ENCODE data around the gene KDM2B. TPM values are rescaled to one million over a fixed set of nuclear protein-coding genes. Genes with fewer than 3 reads are reported as not detected.

KDM2B gene
- total and polyA plus RNA-seq, 2 donors (not counting 3 experiments of a cell fraction or from before 2014, with no cell fraction given) = 26.8 to 37.3 TPM

- H3K4me1 ChIP-seq (ENCODE audit: control insufficient read depth, extremely low read depth, insufficient read depth, low read length) = no peaks in the 10 kb centered on the region
- ChIA-PET POLR2A (no interaction called here), CTCF (interaction anchor here (0.8 to 1.1 kb wide), 2 partner anchors 63 to 98 kb away, joined by 3 read pairs; partner anchors contain the start of gene TMEM120B)
- no peak for TF ChIP-seq MAX (IDR thresholded peaks at IDR 0.05; ENCODE audit: insufficient read depth, insufficient read length)
- TF ChIP-seq EZH2 (IDR thresholded peaks at IDR 0.05; ENCODE audit: borderline replicate concordance, low read depth, low read length, severe bottlenecking) = no peak
- no peak for TF ChIP-seq CTCF (IDR thresholded peaks at IDR 0.05; ENCODE audit: extremely low read depth in 1 of 2, insufficient read depth in 1 of 2, low read depth in 1 of 2, low read length in 2 of 2)
- TF ChIP-seq MYC (IDR thresholded peaks at IDR 0.05; ENCODE audit: low read depth, low read length) = no peak
- no peak for TF ChIP-seq FOS (IDR thresholded peaks at IDR 0.05; ENCODE audit: borderline replicate concordance, insufficient read depth, low read length)
- TF ChIP-seq POLR2A (IDR thresholded peaks at IDR 0.05; ENCODE audit: low read depth, low read length) = no peak
- TF ChIP-seq JUN (IDR thresholded peaks at IDR 0.05; ENCODE audit: borderline replicate concordance, insufficient read depth, insufficient read length, low read depth) = no peak
- TF ChIP-seq GATA2 (IDR thresholded peaks at IDR 0.05; ENCODE audit: insufficient read depth, insufficient read length, low read depth, low read length) = no peak
- no peak for TF ChIP-seq POLR2AphosphoS5 (IDR thresholded peaks at IDR 0.05; ENCODE audit: insufficient read depth, low read depth, low read length)
- H3K27me3 ChIP-seq (ENCODE audit: control insufficient read depth in 2 of 2, insufficient read depth in 2 of 2, low read length in 2 of 2) = no peaks in the 10 kb centered on the region
- H3K4me2 ChIP-seq (ENCODE audit: insufficient read depth, low read length) = no peak overlapping the region
- dilution Hi-C loops (cut with MboI; ENCODE audit: extremely low pct_ligation_motif_present, low sequenced_read_pairs) (no loop called here), intact Hi-C loops (cut with micrococcal nuclease) (no loop called here)
- H3K9me1 ChIP-seq (replicated peaks; ENCODE audit: control insufficient read depth, extremely low read depth, insufficient read depth, low read length) = no peaks in the 10 kb centered on the region
- H3K36me3 ChIP-seq (ENCODE audit: control insufficient read depth in 2 of 2, extremely low read depth in 1 of 2, insufficient read depth in 2 of 2, low read length in 2 of 2) = no peaks in the 10 kb centered on the region
- FAIRE-seq (no peak), DNase-seq (ENCODE audit: low read depth, low spot score) (no peak)
- no TSS peak for BruUV-seq (replicated peaks)
- no peaks in the 10 kb centered on the region for H4K20me1 ChIP-seq (replicated peaks; ENCODE audit: control insufficient read depth, extremely low read depth, insufficient read depth, low read length)
- no peaks in the 10 kb centered on the region for H3K9me3 ChIP-seq (replicated peaks; ENCODE audit: control insufficient read depth, insufficient read depth, low read length)
- H3K4me3 ChIP-seq (replicated peaks in 1 of 3; ENCODE audit: insufficient read depth in 1 of 3, low read depth in 1 of 3, low read length in 3 of 3) = no peak overlapping the region
- no peaks in the 10 kb centered on the region for H3K79me2 ChIP-seq (ENCODE audit: control insufficient read depth, insufficient read depth, low read length)
- H3K9ac ChIP-seq (replicated peaks; ENCODE audit: extremely low read depth, insufficient read depth, low read length) = no peak overlapping the region
- no peak overlapping the region for H3K27ac ChIP-seq (ENCODE audit: insufficient read depth, low read depth, low read length)
- H2AFZ ChIP-seq (ENCODE audit: low read depth, low read length) = no peak overlapping the region
These were observed 34.1 kb upstream of the KDM2B start for GRCh38 chr12:121614872-121615467.
